ENCODE data around the gene LRRC7.

- TF ChIP-seq POLR2A (IDR thresholded peaks at IDR 0.05; ENCODE audit: low read depth, low read length) (no peak), POLR2AphosphoS5 (IDR thresholded peaks at IDR 0.05; ENCODE audit: low read depth, low read length) (no peak), TAF1 (IDR thresholded peaks at IDR 0.05; ENCODE audit: borderline replicate concordance, low read depth, low read length) (no peak)
These were observed 522.4 kb downstream of the LRRC7 start for GRCh38 chr1:70090141-70090540.

All from GM12892 (cell line).